Measurements from ENCODE around the gene ARHGEF4.

ARHGEF4 gene

DNA sequence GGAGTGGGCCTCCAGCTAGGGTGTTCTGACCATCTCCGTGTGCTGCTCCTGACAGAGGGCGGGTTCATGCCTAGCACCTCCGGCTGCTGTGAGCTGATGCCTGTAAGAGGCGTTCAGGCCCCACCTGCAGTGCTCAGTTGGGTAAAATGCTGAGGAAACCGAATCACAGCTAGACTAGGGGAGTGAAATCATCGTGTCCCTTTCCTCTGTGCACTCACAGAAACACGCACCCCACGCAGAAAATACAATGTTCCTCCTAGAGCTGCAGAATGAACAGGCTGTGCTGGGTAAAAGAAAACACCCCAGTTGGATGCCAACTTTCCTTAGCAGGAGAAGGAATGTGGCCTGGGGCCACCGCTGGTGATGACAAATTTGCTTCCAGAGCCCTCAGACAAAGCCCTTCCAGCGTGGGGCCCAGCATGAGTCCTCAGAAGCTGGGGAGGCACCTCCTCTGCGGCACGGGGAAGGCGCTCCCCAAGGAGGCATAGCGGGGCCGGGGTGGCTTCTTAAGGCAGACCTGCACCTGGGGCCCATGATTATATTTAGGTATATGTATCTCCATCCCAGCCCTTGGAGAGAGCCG is 16.3 kb upstream of the ARHGEF4 start:
- DNase-seq = no peak

DNA sequence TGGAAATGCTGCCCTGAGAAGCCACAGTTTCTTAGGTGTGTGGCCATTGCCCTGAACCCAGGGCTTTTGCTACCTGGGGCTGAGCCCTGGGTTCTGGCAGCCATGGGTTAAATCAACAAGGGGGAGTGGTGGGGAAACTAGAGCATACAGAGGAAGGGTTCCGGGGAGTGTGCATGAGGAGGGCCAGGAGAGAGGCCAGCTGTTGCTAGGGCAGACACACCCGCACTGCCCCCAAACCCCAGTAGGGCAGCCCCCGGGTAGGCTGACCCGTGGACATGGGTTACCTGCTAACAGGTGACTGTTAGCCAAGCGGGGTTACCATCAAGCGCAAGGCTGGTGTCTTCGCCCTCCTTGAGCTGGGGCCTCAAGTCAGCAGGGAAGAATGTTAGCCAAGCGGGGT is 14.8 kb upstream of the ARHGEF4 start:
- no peak for DNase-seq

GRCh38 chr2:130822766-130823165 is 13.9 kb upstream of the ARHGEF4 start:
- no peak for DNase-seq

DNA sequence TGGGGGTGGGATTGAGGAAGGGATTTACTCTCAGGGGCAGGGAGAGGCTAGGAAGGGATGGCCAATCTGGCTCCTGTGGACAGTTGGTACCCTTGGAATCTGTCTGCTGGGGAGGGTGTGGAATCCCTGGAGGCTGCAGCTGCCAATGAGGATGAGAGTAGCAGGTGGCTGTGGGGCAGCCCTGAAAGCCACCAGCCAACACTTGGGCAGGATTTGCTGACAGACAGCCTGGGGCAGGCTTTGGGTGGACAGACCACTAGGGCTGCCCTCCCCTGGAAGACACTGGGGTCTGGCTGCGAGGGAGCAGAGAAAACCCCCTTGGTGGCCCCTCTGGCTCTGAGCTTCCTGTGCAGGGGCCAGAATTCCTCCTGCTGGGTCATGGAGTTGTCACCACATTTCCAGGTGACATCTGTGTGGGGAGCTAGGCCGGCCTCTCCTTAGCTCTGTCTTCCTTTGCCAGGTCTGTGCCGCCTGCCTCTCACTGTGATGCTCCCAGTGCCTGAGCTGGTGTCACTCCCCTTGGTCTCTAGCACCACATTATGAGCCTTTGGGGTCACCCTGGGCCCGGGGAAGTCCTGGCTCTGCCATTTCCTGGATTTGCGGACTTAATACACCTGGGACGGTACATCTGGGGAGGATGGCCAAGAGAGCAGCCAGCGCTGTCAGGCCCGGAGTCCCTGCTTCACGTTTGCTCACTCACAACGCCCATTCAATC is 13.4 kb upstream of the ARHGEF4 start:
- DNase-seq = no peak

GRCh38 chr2:130823886-130824491 is 12.7 kb upstream of the ARHGEF4 start:
- peak; percentile 13 for DNase-seq

- DNase-seq = peak; percentile 50
These were observed 12.1 kb upstream of the ARHGEF4 start for GRCh38 chr2:130824492-130825061.

GRCh38 chr2:130825231-130825965 is 11.3 kb upstream of the ARHGEF4 start:
- no peak for DNase-seq

DNA sequence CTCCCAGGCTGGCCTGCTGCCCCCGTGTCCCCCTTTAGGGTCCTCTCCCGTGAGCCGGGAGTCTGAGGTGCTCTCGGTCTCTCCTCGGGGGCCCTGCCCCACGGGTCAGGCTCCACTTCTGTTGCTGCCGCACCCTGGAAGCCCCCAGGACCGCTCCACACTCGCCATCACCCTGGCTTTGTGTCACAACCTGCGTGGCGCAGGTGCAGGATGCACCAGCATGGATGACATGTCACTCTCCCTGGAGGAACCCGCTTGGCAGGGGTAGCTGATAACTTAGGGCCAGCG is 10.8 kb upstream of the ARHGEF4 start:
- DNase-seq = no peak

DNA sequence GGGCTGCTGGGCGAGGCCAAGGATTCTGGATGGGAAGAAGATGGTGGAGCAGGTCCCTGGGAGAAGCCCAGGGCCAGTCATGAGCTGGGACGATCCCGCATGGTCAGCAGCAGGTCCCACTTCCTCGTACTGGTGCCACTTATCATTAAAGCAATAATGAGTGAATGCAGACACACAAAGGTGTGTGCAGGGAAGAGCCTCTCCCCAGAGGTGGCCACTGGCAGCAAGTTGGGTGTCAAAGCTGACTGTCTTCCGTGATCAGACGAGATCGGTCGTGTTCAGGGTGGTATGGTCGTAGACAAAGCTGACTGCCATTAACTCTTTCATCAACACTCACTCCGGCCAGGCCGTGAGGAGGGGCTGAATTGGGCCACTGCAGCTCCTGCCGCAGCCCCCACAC is 10.3 kb upstream of the ARHGEF4 start:
- no peak for DNase-seq

- no peak for DNase-seq
These were observed 9.8 kb upstream of the ARHGEF4 start for GRCh38 chr2:130826821-130827501.

DNA sequence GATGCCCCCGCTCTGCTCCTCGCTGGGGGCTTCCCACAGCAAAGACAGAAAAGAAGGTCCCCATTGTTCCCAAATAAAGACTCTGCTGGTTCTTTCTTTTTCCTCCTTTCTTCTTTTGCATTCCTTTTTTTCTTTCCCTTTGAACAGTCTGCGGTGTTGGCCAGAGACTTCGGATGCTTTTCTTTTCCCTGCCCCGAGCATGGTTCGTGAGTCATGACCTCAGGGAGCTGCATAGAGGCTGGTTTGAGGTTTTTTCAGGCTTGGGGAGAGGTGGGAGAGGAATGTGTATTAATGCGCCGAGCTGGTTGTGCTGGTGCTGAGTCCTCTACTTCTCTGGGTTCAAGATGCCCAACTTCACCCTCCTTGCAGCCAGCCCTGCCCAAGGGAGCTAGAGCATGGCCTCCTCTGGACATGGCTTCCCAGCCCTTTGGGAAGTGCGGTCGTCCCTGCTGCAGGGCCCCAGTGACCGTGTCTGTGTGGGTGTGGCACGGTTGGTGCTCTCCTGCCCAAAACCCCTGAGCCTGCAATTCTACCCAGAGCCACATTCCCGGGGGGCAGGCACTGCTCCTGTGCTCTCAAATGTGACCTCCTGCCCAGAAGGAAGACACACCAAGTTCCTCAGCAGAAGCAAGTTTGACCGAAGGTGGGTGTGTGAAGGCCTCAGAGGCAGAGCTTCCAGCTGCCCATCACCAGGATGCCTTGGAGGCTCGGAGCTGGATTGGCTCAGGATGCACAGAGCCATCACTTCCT is 9.0 kb upstream of the ARHGEF4 start:
- no peak for DNase-seq

- DNase-seq = no peak
These were observed 8.3 kb upstream of the ARHGEF4 start for GRCh38 chr2:130828461-130828860.

DNA sequence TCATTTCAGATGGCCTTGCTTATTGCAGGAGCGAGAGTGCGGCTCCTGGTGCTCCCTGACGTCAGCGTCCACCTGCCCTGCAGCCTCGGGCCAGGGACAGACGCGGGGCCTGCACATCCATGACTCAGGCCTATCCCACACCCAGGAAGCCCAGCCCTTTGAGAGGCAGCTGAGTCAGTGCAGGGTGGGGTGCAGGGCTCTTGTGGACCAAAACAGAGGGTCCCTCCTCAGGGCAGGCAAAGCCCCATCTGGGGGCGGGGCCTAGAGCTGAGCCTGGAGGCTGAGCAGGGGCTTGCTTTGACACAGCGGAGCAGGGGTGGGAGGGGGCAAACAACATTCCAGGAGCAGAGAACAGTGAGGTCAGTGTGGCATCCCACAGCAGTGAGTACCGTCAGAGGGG is 7.7 kb upstream of the ARHGEF4 start:
- no peak for DNase-seq

- DNase-seq = no peak
These were observed 6.2 kb upstream of the ARHGEF4 start for GRCh38 chr2:130830538-130830937.

- DNase-seq = no peak
These were observed 5.4 kb upstream of the ARHGEF4 start for GRCh38 chr2:130831356-130831755.

DNA sequence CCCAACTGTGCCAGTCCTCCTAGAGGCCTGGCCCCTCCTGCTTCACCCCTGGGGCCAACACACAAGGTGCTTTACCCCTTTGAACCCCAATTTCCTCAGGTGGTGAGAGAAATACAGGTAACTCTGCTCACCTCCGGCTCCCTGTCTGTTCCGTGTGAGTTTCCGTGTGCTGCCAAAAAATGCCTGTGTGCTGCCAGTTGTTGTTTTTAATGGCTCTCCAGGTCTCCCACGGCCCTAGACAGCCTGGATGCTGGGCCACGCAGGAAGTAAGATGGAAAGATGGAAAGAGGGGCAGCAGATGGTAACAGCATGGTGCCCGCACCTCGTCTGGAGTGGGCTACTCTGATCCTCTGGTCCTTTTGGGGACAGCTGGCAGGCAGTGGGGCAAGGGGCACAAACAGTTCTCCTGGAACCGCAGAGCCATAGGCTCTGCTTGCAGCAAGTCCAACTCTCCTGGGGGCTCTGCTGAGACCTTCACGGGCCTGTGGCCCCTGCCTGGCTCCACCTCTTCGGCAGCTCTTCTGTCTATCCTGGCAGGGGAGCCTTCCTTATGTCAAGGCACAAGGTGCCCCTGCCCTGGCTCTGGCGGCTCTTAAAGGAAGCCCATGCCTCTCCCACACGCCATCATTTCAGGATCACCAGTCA is 4.3 kb upstream of the ARHGEF4 start:
- no peak for DNase-seq

DNA sequence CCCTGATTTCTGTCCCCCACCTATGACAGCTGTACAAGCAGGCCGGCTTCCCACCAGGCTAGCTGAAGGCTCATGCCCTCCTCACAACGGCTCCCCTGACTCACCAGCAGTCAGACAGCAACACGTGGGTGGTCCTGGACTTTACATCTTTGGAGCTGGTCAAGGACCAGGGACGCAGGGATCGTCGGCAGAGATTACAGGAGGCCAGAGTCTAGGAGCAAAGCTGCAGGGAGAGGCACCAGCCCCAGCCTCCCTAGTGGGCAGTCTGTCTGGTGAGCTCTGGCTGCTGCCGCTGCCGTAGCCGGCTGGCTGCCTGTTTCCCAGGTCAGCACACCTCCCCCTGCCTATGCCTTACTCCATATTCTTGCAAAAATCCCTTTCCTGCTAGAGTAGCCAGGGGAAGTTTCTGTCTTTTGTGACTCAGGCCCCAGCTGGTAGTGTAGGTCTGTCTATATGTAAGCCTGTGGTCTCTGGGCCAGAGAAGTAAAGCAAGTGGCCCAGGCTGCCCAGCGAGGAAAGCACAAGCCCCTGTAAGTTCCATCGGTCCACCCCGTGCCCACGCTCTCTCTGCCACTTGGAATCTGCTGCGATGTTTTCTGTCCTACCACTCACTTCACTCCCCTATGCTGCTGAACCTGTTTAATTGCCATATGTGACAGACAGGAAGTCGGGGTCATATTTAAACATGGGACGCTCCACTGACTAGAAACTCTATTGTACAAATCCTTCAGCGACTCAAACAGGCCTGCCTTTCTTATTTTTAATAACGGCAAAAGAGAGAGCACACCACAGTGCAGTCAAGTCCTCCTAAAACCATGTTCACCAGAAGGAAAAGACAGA is 2.4 kb upstream of the ARHGEF4 start:
- DNase-seq = no peak

GRCh38 chr2:130834931-130835765 is 1.6 kb upstream of the ARHGEF4 start:
- no peak for DNase-seq

GRCh38 chr2:130835766-130836015 is 1.0 kb upstream of the ARHGEF4 start:
- DNase-seq = no peak

- no peak for DNase-seq
These were observed 579 bp downstream of the ARHGEF4 start for GRCh38 chr2:130837175-130837810.

All from activated CD4-positive, alpha-beta T cell treated with anti-CD3 and anti-CD28 coated beads, Interleukin-2, amount 50 U/mL, for 1 hour (primary cell).